Measurements from ENCODE around the gene MAPKBP1.
A peak's percentile ranks its signal among the peaks of the same experiment; 100 is the strongest.

MAPKBP1 gene

DNA sequence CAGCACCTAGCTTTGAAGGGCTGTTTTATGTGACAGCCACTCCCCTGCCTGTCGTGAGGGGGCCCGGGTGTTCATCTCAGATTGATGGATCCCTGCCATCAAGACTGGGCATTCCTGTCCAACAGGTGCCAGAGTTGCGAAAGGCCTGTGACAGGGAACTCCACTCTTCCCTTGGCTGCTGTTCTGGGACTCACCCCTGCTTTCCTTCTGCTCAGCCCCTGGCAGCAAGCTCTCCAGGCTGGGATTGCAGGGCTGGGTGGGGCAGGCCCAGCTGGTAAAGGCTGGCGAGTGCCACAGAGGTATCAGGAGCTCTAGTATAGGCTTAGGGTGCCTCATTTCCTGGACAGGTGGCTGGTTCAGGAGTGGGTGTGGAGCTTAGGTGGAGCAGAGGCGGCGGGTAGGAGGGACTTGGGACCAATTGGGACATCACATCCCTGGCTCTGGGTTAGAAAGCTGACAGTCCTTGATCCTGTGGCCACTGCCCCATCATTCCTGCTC lies 64.2 kb downstream of the MAPKBP1 start, which contains the start of gene PLA2G4B:
TSS of gene PLA2G4B (plus strand) at position 448 of the 498 bp plus-strand sequence. CDS start 67 bp downstream, outside the sequence.
- H3K27ac Mint-ChIP-seq (ENCODE audit: low read depth): peak within 1 kb of the TSS; percentile 10

DNA sequence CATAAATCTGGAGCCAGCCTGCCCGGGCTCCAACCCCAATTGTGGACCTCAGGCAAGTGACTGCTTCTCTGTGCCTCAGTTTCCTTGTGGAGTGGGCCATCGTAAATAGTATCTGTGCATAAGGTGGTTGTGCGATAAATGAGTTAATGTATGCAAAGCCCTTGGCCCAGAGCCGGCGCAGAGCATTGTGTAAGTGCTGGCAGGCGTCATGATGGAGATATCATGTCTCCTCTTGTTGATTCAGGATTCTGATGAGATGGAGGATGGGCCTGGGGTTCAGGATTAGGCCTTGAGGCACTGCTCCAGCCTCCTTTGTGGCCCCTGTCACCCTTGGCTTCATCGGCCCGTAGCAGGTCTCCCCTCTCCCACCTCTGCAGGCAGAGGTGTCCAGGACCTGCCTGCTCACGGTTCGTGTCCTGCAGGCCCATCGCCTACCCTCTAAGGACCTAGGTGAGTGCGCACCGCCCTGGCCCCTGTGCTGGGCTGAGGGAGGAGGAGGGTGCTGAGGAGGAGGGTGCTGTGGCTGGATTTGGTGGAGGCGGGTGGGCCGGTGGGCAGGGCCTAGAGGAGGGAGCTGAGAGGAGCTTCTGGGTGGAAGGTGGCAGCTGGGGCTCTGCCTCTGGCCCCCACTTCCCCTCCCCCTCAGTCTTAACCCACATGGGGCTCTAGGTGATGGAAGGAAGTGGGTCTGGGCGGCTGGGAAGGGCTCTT lies 65.7 kb downstream of the MAPKBP1 start:
- no peak overlapping the region for H3K27ac Mint-ChIP-seq (ENCODE audit: low read depth)
- ATAC-seq (replicated peaks; ENCODE audit: extremely low read depth, poor library complexity, severe bottlenecking): no peak
- H3K9me3 Mint-ChIP-seq: no peaks in the 10 kb centered on the region
- H3K27me3 Mint-ChIP-seq: no peaks in the 10 kb centered on the region
- H3K4me1 Mint-ChIP-seq: peaks cover 6% of the 10 kb centered on the region
- peaks cover 9% of the 10 kb centered on the region for H3K36me3 Mint-ChIP-seq (ENCODE audit: insufficient read depth)
- H3K4me3 Mint-ChIP-seq: no peak overlapping the region
- no peak for DNase-seq (ENCODE audit: low spot score in 2 of 2)

More for the DNA sequence above, 64.2 kb downstream of the MAPKBP1 start, which contains the start of gene PLA2G4B:
- Mint-ChIP-seq H3K4me1 (peaks cover 17% of the 10 kb centered on the region), H3K9me3 (no peaks in the 10 kb centered on the region), H3K36me3 (ENCODE audit: insufficient read depth) (peaks cover 11% of the 10 kb centered on the region), H3K27me3 (no peaks in the 10 kb centered on the region), H3K4me3 (no peak within 1 kb of the TSS)
- DNase-seq (ENCODE audit: low spot score in 2 of 2): no peak
- no peak for ATAC-seq (replicated peaks; ENCODE audit: extremely low read depth, poor library complexity, severe bottlenecking)

DNA sequence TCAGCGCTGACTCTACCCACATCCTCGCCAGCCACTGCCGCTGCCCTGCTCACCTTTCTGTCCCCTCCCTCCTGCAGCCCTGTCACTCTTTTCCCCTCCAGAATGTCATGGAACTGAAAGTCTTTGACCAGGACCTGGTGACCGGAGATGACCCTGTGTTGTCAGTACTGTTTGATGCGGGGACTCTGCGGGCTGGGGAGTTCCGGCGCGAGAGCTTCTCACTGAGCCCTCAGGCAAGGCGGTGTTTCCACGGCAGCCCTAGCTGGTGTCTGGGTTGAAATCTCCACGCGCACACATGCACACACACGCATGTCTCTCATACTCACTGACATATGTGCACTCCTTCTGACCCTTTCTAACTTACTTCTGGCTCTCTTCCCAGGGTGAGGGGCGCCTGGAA lies 66.4 kb downstream of the MAPKBP1 start:
- no peaks in the 10 kb centered on the region for H3K27me3 Mint-ChIP-seq
- peaks cover 11% of the 10 kb centered on the region for H3K36me3 Mint-ChIP-seq (ENCODE audit: insufficient read depth)
- no peak for DNase-seq (ENCODE audit: low spot score in 2 of 2)
- no peak for ATAC-seq (replicated peaks; ENCODE audit: extremely low read depth, poor library complexity, severe bottlenecking)
- peaks cover under 1% of the 10 kb centered on the region for H3K4me1 Mint-ChIP-seq
- no peak overlapping the region for H3K4me3 Mint-ChIP-seq
- no peak overlapping the region for H3K27ac Mint-ChIP-seq (ENCODE audit: low read depth)
- no peaks in the 10 kb centered on the region for H3K9me3 Mint-ChIP-seq

DNA sequence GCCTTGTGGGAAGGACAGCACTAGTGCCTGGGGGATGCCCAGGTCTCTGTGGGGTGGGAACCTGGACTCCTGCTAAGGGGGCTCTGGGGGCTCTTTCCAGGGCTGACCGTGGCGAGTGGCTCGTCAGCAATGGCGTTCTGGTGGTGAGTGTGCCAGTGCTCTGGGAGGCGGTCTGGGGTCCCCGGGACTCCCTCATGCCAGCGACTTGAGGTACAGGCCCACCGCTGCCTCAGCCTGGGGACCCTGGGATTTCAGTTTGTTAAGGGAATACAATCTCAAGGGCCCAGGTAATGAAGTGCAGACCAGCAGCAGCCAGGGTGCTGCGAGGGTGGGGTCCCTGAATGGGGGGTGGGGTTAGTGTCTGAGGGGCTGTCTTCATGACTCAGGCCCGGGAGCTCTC lies 66.8 kb downstream of the MAPKBP1 start:
- Mint-ChIP-seq H3K27me3 (no peaks in the 10 kb centered on the region), H3K4me1 (no peaks in the 10 kb centered on the region), H3K4me3 (no peak overlapping the region), H3K36me3 (ENCODE audit: insufficient read depth) (peaks cover 11% of the 10 kb centered on the region), H3K9me3 (no peaks in the 10 kb centered on the region), H3K27ac (ENCODE audit: low read depth) (no peak overlapping the region)
- ATAC-seq (replicated peaks; ENCODE audit: extremely low read depth, poor library complexity, severe bottlenecking) (no peak), DNase-seq (ENCODE audit: low spot score in 2 of 2) (no peak)

DNA sequence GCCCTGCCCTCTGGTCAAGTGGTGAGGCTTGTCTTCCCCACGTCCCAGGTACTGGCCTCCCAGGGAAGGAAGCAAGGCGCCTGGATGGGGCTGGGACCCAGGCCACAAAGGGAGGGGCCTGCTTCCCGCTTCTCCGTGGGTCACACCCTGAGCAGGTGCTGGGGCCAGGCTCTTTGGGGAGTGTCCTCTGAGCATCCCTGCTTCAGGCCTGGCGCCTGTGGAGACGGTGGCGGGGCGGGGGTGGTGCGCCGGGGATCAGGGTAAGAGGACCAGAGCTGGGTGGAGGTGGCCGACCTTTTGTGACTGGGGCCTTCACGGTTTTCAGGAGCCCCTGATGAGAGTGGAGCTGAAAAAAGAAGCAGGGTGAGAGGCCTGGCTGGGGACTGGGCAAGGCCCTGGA lies 67.9 kb downstream of the MAPKBP1 start:
- Mint-ChIP-seq H3K27me3 (no peaks in the 10 kb centered on the region), H3K9me3 (no peaks in the 10 kb centered on the region), H3K4me3 (no peak overlapping the region), H3K27ac (ENCODE audit: low read depth) (no peak overlapping the region), H3K36me3 (ENCODE audit: insufficient read depth) (peaks cover 13% of the 10 kb centered on the region), H3K4me1 (no peaks in the 10 kb centered on the region)
- ATAC-seq (replicated peaks; ENCODE audit: extremely low read depth, poor library complexity, severe bottlenecking): no peak
- DNase-seq (ENCODE audit: low spot score in 2 of 2): no peak

DNA sequence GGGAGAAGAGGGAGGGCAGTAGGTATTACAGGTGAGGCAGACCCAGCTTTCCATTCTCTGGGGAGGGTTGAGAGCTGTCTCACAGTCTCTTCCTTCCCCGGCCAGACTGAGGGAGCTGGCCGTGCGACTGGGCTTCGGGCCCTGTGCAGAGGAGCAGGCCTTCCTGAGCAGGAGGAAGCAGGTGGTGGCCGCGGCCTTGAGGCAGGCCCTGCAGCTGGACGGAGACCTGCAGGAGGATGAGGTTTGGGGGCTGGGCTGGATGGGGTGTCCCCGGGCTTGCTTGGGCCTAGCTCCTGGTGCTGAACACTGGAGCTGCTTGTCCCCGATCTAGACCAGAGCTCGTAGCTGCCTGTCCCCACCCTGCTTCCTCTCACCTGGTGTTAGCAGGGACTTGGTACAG lies 69.3 kb downstream of the MAPKBP1 start:
- Mint-ChIP-seq H3K4me1 (no peaks in the 10 kb centered on the region), H3K9me3 (no peaks in the 10 kb centered on the region), H3K36me3 (ENCODE audit: insufficient read depth) (peaks cover 20% of the 10 kb centered on the region), H3K4me3 (no peak overlapping the region), H3K27me3 (no peaks in the 10 kb centered on the region), H3K27ac (ENCODE audit: low read depth) (peak overlapping the region; percentile 65)
- DNase-seq (ENCODE audit: low spot score in 2 of 2): no peak
- no peak for ATAC-seq (replicated peaks; ENCODE audit: extremely low read depth, poor library complexity, severe bottlenecking)

DNA sequence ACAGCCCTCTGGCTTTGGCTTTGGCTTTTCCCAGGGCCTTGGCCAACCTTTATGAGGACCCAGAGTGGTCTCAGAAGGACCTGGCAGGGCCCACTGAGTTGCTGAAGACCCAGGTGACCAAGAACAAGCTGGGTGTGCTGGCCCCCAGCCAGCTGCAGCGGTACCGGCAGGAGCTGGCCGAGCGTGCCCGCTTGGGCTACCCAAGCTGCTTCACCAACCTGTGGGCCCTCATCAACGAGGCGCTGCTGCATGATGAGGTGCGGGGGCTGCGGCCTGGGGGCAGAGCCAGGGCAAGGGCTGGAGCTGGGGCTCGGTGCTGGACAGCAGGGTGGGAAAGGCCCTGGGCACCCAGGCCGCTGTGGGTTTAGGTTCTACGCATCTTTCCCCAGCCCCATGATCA lies 70.5 kb downstream of the MAPKBP1 start:
- Mint-ChIP-seq H3K9me3 (no peaks in the 10 kb centered on the region), H3K36me3 (ENCODE audit: insufficient read depth) (peaks cover 24% of the 10 kb centered on the region), H3K27me3 (no peaks in the 10 kb centered on the region), H3K4me3 (no peak overlapping the region), H3K4me1 (no peaks in the 10 kb centered on the region), H3K27ac (ENCODE audit: low read depth) (no peak overlapping the region)
- ATAC-seq (replicated peaks; ENCODE audit: extremely low read depth, poor library complexity, severe bottlenecking): no peak
- DNase-seq (ENCODE audit: low spot score in 2 of 2): no peak

DNA sequence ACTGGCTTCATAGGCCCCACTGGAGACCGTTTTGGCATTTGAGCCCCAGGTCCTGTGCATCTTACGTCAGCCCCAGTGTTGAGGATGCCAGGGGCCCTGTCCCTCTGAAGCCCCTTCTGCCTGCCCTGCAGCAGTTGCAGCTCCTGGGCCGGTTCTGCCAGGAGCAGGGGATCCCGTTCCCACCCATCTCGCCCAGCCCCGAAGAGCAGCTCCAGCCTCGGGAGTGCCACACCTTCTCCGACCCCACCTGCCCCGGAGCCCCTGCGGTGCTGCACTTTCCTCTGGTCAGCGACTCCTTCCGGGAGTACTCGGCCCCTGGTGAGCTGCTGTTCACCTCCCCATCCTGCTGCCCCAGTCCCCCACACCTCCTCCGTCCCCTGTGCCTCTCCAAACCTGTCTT lies 72.9 kb downstream of the MAPKBP1 start:
- Mint-ChIP-seq H3K27ac (ENCODE audit: low read depth) (no peak overlapping the region), H3K27me3 (no peaks in the 10 kb centered on the region), H3K36me3 (ENCODE audit: insufficient read depth) (peaks cover 21% of the 10 kb centered on the region), H3K4me3 (no peak overlapping the region), H3K4me1 (no peaks in the 10 kb centered on the region), H3K9me3 (no peaks in the 10 kb centered on the region)
- ATAC-seq (replicated peaks; ENCODE audit: extremely low read depth, poor library complexity, severe bottlenecking) (no peak), DNase-seq (ENCODE audit: low spot score in 2 of 2) (no peak)

DNA sequence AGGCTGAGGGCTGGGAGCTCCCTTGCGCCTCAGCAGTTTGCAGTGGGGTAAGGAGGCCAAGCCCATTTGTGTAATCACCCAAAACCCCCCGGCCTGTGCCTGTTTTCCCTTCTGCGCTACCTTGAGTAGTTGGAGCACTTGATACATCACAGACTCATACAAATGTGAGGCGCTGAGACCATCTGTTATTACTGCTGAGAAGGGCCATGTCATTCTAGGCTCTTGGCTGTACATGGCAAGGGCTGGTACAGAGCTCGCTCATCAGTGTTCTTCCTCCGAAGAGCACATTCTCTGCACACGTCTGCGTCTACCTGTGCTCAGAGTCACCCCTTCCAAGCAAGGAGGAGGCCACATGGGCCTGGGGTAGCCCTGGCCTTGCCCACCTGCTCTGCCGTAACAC lies 73.7 kb downstream of the MAPKBP1 start:
- no peak overlapping the region for H3K27ac Mint-ChIP-seq (ENCODE audit: low read depth)
- H3K9me3 Mint-ChIP-seq: no peaks in the 10 kb centered on the region
- H3K4me3 Mint-ChIP-seq: no peak overlapping the region
- no peaks in the 10 kb centered on the region for H3K4me1 Mint-ChIP-seq
- no peak for DNase-seq (ENCODE audit: low spot score in 2 of 2)
- no peak for ATAC-seq (replicated peaks; ENCODE audit: extremely low read depth, poor library complexity, severe bottlenecking)
- no peaks in the 10 kb centered on the region for H3K27me3 Mint-ChIP-seq
- peaks cover 23% of the 10 kb centered on the region for H3K36me3 Mint-ChIP-seq (ENCODE audit: insufficient read depth)

DNA sequence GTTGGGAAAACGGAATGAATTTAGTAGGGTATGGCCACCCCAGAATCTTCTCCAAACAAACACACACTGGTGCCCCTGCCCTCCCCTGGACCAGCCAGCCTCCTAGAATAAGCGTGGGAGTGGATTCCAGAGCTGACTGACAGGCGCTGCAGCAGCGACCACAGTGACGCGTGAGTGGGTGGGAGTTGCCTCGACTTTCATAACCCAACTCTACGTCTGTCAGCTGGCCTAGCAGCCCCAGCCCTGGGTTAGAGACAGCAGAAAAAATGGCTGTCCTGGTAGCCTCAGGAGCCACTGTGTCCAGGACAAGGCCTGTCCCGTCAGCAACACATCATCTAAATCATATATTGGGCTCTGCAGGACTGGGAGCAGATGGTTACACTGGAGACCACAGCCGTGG lies 74.3 kb downstream of the MAPKBP1 start:
- Mint-ChIP-seq H3K4me1 (no peaks in the 10 kb centered on the region), H3K4me3 (no peak overlapping the region), H3K36me3 (ENCODE audit: insufficient read depth) (peaks cover 25% of the 10 kb centered on the region), H3K27ac (ENCODE audit: low read depth) (peak overlapping the region; percentile 54), H3K9me3 (no peaks in the 10 kb centered on the region), H3K27me3 (no peaks in the 10 kb centered on the region)
- no peak for ATAC-seq (replicated peaks; ENCODE audit: extremely low read depth, poor library complexity, severe bottlenecking)
- DNase-seq (ENCODE audit: low spot score in 2 of 2): no peak

DNA sequence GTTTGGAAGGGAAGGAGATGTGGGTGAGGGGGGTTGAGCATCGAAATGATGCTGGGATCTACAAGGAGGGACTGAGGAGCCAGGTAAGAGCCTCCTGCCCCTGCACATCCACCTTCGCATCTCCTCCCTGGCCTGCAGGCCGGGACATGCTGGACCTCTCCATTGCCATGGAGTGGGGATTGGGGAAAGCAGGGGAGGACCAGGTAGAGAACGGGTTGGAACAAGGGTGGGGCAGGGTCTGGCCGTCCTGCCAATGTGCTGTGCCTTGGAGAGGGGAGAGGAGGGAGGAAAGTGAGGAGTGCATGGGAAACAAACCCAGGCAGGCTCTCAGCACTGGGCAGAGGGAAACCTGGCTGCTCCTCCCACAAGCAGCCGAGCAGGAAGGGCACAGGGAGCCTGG lies 74.9 kb downstream of the MAPKBP1 start:
- Mint-ChIP-seq H3K4me3 (no peak overlapping the region), H3K4me1 (no peaks in the 10 kb centered on the region), H3K27ac (ENCODE audit: low read depth) (peak overlapping the region; percentile 54), H3K27me3 (no peaks in the 10 kb centered on the region), H3K9me3 (no peaks in the 10 kb centered on the region), H3K36me3 (ENCODE audit: insufficient read depth) (peaks cover 25% of the 10 kb centered on the region)
- DNase-seq (ENCODE audit: low spot score in 2 of 2) (no peak), ATAC-seq (replicated peaks; ENCODE audit: extremely low read depth, poor library complexity, severe bottlenecking) (no peak)

DNA sequence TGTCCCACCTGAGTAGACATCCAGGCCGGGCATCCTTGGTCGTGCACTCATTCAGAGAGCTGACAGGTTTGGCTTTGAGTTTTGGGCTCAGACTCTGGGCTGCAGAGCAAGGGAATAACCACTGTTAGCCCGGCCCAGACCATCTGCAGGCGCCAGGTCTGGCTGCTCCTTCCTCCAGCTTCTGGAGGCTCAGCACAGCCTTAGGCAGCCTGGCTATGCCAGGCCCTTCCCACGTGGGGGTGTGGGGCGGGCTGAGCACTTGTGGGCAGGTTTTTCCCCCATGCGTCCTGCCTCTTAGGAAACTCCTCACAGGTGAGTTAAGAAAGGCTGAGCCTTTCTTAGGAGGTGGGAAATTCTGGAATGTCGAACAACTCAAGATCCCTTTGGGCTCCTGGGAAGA lies 75.6 kb downstream of the MAPKBP1 start:
- H3K4me1 Mint-ChIP-seq: no peaks in the 10 kb centered on the region
- ATAC-seq (replicated peaks; ENCODE audit: extremely low read depth, poor library complexity, severe bottlenecking) (no peak), DNase-seq (ENCODE audit: low spot score in 2 of 2) (no peak)
- H3K27ac Mint-ChIP-seq (ENCODE audit: low read depth): peak overlapping the region; percentile 25
- H3K36me3 Mint-ChIP-seq (ENCODE audit: insufficient read depth): peaks cover 24% of the 10 kb centered on the region
- no peaks in the 10 kb centered on the region for H3K27me3 Mint-ChIP-seq
- no peak overlapping the region for H3K4me3 Mint-ChIP-seq
- H3K9me3 Mint-ChIP-seq: no peaks in the 10 kb centered on the region

DNA sequence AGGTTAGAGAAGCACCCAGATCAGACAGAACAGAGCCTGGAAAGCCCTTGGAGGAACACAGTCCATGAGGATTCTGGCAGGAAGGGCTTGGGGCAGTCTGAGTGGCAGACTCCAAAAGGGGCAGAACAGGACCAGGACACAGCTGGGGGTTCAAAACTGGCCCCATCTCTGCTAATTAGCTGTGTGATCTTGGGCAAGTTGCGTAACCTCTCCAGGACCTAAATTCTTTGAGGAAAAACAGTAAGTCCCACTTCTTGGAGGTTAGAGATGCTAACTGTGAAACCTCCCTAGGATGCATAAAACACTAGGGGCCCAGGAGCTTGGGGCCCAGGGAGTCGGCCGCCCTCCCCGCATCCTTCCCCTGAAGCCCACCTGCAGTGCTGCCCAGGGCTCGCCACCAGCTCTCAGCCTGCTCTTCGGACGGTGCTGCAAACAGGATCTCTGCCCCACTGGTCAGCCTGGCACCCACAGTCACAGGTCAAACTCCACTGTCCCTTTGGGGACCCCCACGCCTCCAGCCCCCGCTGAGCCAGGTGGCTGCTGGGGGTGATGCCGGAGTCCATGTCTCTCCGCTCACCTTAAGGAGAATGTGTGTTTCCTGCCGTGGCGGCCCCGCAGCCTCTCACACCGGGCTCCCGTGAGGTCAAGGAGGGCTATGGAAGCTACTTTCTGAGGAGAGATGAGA lies 76.3 kb downstream of the MAPKBP1 start:
- ATAC-seq (replicated peaks; ENCODE audit: extremely low read depth, poor library complexity, severe bottlenecking): no peak
- peak overlapping the region; percentile 25 for H3K27ac Mint-ChIP-seq (ENCODE audit: low read depth)

More for the DNA sequence above, 76.3 kb downstream of the MAPKBP1 start:
- no peaks in the 10 kb centered on the region for H3K4me1 Mint-ChIP-seq
- no peaks in the 10 kb centered on the region for H3K27me3 Mint-ChIP-seq
- peaks cover 23% of the 10 kb centered on the region for H3K36me3 Mint-ChIP-seq (ENCODE audit: insufficient read depth)
- H3K9me3 Mint-ChIP-seq: no peaks in the 10 kb centered on the region
- no peak for DNase-seq (ENCODE audit: low spot score in 2 of 2)
- no peak overlapping the region for H3K4me3 Mint-ChIP-seq
